PC-3 (cell line): ENCODE measurements around the gene NIBAN1.

Experiments used
- EZH2 ChIP-seq: fragments of 300-600 bp; sonication (generic); IDR thresholded peaks from one replicate; pipeline ENCODE4 v1.6.1; 2017; ENCODE audit warnings: antibody characterized with exemption, mild to moderate bottlenecking, low read length; ENCODE audit not compliant: unreplicated experiment
- TF ChIP-seq, protein P1 (sequence below): fragments of 300-600 bp; sonication (generic); conservative IDR thresholded peaks from 2 replicates; pipeline ENCODE4 v1.5.1; 2017; ENCODE audit warnings: antibody characterized with exemption, low read depth, mild to moderate bottlenecking, low read length

GRCh38 chr1:185010361-185010760 lies 36.1 kb upstream of the NIBAN1 start:
- TF ChIP-seq, protein P1, sequence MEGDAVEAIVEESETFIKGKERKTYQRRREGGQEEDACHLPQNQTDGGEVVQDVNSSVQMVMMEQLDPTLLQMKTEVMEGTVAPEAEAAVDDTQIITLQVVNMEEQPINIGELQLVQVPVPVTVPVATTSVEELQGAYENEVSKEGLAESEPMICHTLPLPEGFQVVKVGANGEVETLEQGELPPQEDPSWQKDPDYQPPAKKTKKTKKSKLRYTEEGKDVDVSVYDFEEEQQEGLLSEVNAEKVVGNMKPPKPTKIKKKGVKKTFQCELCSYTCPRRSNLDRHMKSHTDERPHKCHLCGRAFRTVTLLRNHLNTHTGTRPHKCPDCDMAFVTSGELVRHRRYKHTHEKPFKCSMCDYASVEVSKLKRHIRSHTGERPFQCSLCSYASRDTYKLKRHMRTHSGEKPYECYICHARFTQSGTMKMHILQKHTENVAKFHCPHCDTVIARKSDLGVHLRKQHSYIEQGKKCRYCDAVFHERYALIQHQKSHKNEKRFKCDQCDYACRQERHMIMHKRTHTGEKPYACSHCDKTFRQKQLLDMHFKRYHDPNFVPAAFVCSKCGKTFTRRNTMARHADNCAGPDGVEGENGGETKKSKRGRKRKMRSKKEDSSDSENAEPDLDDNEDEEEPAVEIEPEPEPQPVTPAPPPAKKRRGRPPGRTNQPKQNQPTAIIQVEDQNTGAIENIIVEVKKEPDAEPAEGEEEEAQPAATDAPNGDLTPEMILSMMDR = no peak
- TF ChIP-seq EZH2 = no peak
